Upper lobe of left lung (tissue), 6 donors: ENCODE data around the gene IP6K2. TPM values are rescaled to one million over a fixed set of nuclear protein-coding genes. Genes with fewer than 3 reads are reported as not detected.

Experiments used
- ATAC-seq, 2 donors: fragments of 200-7000 bp; cut with Tn5 transposase; one replicate each; pipeline ENCODE4 v1.9.1; 2022; ENCODE audit warnings: mild to moderate bottlenecking in 2 of 2, moderate library complexity in 2 of 2; ENCODE audit not compliant: low FRiP score in 2 of 2
- DNase-seq, 2 donors: peaks; one replicate each; pipeline ENCODE4 v3.0.0-alpha.2; 2019 to 2020
- H3K27ac ChIP-seq, 4 donors: fragments of 200-600 bp; sonication (generic); one replicate each; pipeline ENCODE4 v1.5.1; 2016 to 2019
- H3K27me3 ChIP-seq, 4 donors: fragments of 200-600 bp; sonication (generic); one replicate each; pipeline ENCODE4 v1.5.1; 2017 to 2019
- H3K36me3 ChIP-seq, 4 donors: fragments of 200-600 bp; sonication (generic); one replicate each; pipeline ENCODE4 v1.5.1; 2016 to 2019
- H3K4me1 ChIP-seq, 4 donors: fragments of 200-600 bp; sonication (generic); one replicate each; pipeline ENCODE4 v1.5.1; 2018 to 2019
- H3K4me3 ChIP-seq, 4 donors: fragments of 200-600 bp; sonication (generic); one replicate each; pipeline ENCODE4 v1.5.1; 2017 to 2019; ENCODE audit warnings: mild to moderate bottlenecking in 2 of 4, moderate library complexity in 1 of 4
- H3K9me3 ChIP-seq, 4 donors: fragments of 200-600 bp; sonication (generic); one replicate each; pipeline ENCODE4 v1.5.1; 2018 to 2019
- CTCF ChIP-seq, 6 experiments: fragments of 450-650 bp in 4 of 6; fragments of 200-600 bp in 2 of 6; sonication (generic) in 2 of 6; IDR thresholded peaks; one replicate each; pipeline ENCODE4 v1.5.1; 2016 to 2019; ENCODE audit warnings: antibody characterized with exemption in 6 of 6
- EP300 ChIP-seq, 4 donors: sonication (generic); formaldehyde crosslinking; IDR thresholded peaks; one replicate each; pipeline ENCODE4 v1.5.1; 2017; ENCODE audit warnings: antibody characterized with exemption in 4 of 4, control low read depth in 2 of 4
- POLR2A ChIP-seq, 4 donors: fragments of 450-650 bp; IDR thresholded peaks; one replicate each; pipeline ENCODE4 v1.5.1; 2016 to 2017; ENCODE audit warnings: antibody characterized with exemption in 4 of 4, mild to moderate bottlenecking in 2 of 4
- POLR2AphosphoS5 ChIP-seq, 2 donors: sonication (generic); formaldehyde crosslinking; IDR thresholded peaks; one replicate each; pipeline ENCODE4 v1.5.1; 2017; ENCODE audit warnings: antibody characterized with exemption in 2 of 2
- WGBS, 2 donors: methylation state at CpG; one replicate each; pipeline ENCODE4 v1.1.5; 2017 to 2018; 5-methylcytosine and 5-hydroxymethylcytosine counted together
- total RNA-seq, 6 donors: library from RNA; depleted of rRNA in 4 of 6; stranded (reverse); fragments of >200 nt in 4 of 6; gene quantifications; one replicate each; pipeline versions ENCODE4 v1.1.0 to v1.2.1, GENCODE V29; 2016 to 2021
- donor health status: DM: no; HTN: no; CAD: no; lungs with moderate emphysema.
- donor health status: DM: no; HTN: yes; CAD: no; lungs with severe emphysema.

The IP6K2 gene
- total RNA-seq, 6 donors from 2014 or later: 53.3 to 106 (median 65.4) TPM

DNA sequence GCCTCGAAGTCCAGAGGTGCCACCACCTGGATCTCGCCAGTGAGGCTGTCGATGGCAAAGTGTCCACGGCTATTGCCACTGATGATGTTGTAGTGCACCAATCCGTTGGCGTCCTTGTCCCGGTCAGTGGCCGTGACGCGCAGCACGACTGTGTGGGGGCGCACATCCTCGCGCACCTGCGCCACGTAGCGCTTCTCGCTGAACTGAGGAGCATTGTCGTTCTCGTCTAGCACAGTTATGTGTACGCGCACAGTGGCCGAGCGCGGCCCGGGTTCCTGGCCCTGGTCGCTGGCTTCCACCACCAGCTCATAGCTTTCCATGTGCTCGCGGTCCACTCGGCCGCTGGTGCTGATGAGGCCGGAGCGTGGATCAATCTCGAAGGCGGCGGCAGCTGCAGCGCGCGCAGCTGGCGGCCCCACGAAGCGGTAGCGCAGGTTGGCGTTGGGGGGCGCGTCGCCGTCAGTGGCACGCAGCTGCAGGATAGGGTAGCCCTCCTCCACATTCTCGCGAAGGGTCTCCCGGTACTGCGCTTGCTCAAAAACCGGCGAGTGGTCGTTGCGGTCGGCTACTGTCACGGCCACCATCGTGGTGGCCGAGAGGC is 56.1 kb downstream of the IP6K2 start:
- no peaks in the 10 kb centered on the region for H3K36me3 ChIP-seq
- WGBS, 2 donors: 68 to 90% methylated on average over 22 to 40 of the region's 61 CpGs
- ATAC-seq (no peak), DNase-seq (peak in 1 of 2 donors; percentile 85)
- peak overlapping the region in 2 of 4 donors; percentile 21 to 45 for H3K4me3 ChIP-seq
- no peak for TF ChIP-seq POLR2A (IDR thresholded peaks at IDR 0.05)
- TF ChIP-seq POLR2AphosphoS5 (IDR thresholded peaks at IDR 0.05): no peak
- no peak for TF ChIP-seq EP300 (IDR thresholded peaks at IDR 0.05)
- no peak for TF ChIP-seq CTCF (IDR thresholded peaks at IDR 0.05)
- H3K27ac ChIP-seq: no peak overlapping the region
- no peaks in the 10 kb centered on the region for H3K9me3 ChIP-seq
- peaks cover 20 to 51% (median 39%) of the 10 kb centered on the region in 4 donors for H3K4me1 ChIP-seq
- H3K27me3 ChIP-seq: peaks cover 0 to 33% (median 8%) of the 10 kb centered on the region in 4 donors

DNA sequence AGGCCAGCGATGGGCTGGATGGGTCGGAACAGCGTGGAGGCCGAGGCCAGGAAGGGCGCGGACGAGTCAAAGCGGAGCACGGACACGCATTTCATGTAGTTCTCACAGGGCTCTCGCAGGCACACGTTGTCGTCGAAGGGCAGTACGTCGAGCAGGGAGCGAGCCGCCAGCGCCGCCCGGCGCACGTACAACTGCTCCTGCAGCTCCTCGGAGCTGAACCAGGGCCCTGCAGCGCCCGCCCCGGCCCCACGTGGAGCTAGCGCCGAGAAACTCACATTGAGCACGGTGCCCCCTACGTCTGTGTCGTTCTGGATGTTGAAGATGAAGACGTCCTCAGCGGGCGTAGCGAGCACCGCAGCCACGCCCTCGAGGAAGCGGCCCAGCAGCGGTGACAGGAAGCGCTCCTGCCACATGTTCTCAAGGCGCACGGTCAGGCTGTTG is 60.2 kb downstream of the IP6K2 start:
- TF ChIP-seq CTCF (IDR thresholded peaks at IDR 0.05) (no peak), POLR2A (IDR thresholded peaks at IDR 0.05) (no peak), EP300 (IDR thresholded peaks at IDR 0.05) (no peak), POLR2AphosphoS5 (IDR thresholded peaks at IDR 0.05) (no peak)
- WGBS, 2 donors: 58 to 61% methylated on average over 12 to 44 of the region's 45 CpGs
- Histone ChIP-seq H3K27me3 (peaks cover 0 to 17% (median under 1%) of the 10 kb centered on the region in 4 donors), H3K9me3 (no peaks in the 10 kb centered on the region), H3K36me3 (no peaks in the 10 kb centered on the region), H3K27ac (peak overlapping the region in 3 of 4 donors; percentile 75 to 84 (median 80)), H3K4me1 (peaks cover 10 to 31% (median 25%) of the 10 kb centered on the region in 4 donors), H3K4me3 (peak overlapping the region in 3 of 4 donors; percentile 68 to 74 (median 68))
- ATAC-seq: no peak
- DNase-seq: peak in 1 of 2 donors; percentile 89

DNA sequence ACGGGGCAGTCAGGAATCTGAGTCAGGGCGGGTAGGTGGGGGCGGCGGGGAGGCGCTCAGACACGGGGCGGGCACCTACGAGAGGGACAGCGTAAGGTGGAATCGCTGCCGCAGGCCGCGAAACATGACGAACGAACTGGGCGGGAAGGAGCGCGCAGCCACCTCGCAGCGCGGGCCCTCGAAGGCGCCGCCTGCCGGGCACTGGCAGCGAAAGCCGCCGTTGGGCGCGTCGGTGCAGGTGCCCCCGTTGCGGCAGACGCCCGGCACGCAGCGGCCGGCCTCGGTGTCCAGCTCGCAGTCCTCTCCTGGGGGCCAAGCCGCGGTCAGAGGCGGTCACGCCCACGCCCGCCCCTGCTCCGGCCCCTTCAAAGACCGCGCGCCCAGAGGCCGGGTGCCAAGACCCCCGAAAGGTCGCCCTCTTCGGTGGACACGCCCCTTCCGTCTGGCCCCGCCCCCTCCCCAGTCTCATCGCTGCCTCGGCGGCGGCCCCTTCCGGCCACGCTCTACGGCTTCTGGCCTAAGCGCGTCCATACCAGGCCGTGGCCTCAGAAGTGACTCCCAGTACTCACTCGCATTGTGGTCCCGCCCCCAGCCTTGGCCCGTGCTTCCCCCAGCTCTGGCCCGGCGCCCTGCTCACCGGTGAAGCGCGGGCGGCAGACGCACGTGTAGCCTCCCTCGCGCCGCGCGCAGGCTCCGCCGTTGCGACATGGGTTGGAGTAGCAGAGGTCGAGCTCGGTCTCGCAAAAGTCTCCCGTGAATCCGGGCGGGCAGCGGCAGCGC is 60.8 kb downstream of the IP6K2 start:
- peak; percentile 91 to 95 for ATAC-seq
- 0 to 11% methylated on average over 28 to 36 of the region's 94 CpGs for WGBS, 2 donors
- peaks cover 7 to 25% (median 19%) of the 10 kb centered on the region in 4 donors for H3K4me1 ChIP-seq

DNA sequence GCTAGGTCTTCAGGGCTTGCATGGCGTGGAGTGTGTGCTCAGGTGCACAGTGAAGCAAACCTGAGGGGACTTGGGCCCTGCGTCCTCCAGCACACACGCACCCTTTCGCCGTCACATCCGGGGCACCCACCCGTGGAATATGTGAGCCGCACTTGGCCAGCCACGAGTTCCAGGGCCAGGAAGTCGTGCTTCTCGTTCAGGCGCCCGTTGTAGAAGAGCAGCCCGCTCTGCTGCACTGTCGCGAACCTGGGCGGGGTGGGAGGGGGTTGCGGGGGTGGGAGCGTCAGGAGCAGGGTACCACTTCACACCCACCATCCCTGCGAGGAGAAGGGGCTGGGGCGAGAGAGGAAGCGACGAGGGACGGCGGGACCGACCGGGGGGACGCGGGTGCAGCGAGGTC is 61.4 kb downstream of the IP6K2 start:
- H3K4me3 ChIP-seq: peak overlapping the region; percentile 21 to 74 (median 68)
- DNase-seq (peak in 1 of 2 donors; percentile 42), ATAC-seq (peak in 1 of 2 donors; percentile 0)
- peaks cover 7 to 21% (median 16%) of the 10 kb centered on the region in 4 donors for H3K4me1 ChIP-seq
- H3K27me3 ChIP-seq: peaks cover 0 to 6% (median 0%) of the 10 kb centered on the region in 4 donors
- H3K36me3 ChIP-seq: no peaks in the 10 kb centered on the region
- WGBS, 2 donors: no CpG with 5 or more reads among the region's 30 CpGs
- H3K27ac ChIP-seq: peak overlapping the region; percentile 62 to 84 (median 78)
- no peak for TF ChIP-seq EP300 (IDR thresholded peaks at IDR 0.05)
- TF ChIP-seq CTCF (IDR thresholded peaks at IDR 0.05): no peak
- no peak for TF ChIP-seq POLR2A (IDR thresholded peaks at IDR 0.05)
- TF ChIP-seq POLR2AphosphoS5 (IDR thresholded peaks at IDR 0.05): no peak
- no peaks in the 10 kb centered on the region for H3K9me3 ChIP-seq

More for the DNA sequence above, 60.8 kb downstream of the IP6K2 start:
- H3K4me3 ChIP-seq: peak overlapping the region; percentile 21 to 74 (median 68)
- TF ChIP-seq POLR2A (IDR thresholded peaks at IDR 0.05) (peak in 2 of 4 donors; percentile 27 to 33), EP300 (IDR thresholded peaks at IDR 0.05) (no peak), CTCF (IDR thresholded peaks at IDR 0.05) (peak; percentile 54 to 94 (median 90)), POLR2AphosphoS5 (IDR thresholded peaks at IDR 0.05) (no peak)
- no peaks in the 10 kb centered on the region for H3K36me3 ChIP-seq
- H3K9me3 ChIP-seq: no peaks in the 10 kb centered on the region
- H3K27ac ChIP-seq: peak overlapping the region; percentile 62 to 84 (median 78)
- peaks cover 0 to 12% (median 0%) of the 10 kb centered on the region in 4 donors for H3K27me3 ChIP-seq
- peak; percentile 91 to 96 for DNase-seq
